ENCODE results near the gene SERAC1. TPM values are rescaled to one million over a fixed set of nuclear protein-coding genes. Genes with fewer than 3 reads are reported as not detected.

The SERAC1 gene
- total RNA-seq, 1 donor = 2.1 TPM

DNA sequence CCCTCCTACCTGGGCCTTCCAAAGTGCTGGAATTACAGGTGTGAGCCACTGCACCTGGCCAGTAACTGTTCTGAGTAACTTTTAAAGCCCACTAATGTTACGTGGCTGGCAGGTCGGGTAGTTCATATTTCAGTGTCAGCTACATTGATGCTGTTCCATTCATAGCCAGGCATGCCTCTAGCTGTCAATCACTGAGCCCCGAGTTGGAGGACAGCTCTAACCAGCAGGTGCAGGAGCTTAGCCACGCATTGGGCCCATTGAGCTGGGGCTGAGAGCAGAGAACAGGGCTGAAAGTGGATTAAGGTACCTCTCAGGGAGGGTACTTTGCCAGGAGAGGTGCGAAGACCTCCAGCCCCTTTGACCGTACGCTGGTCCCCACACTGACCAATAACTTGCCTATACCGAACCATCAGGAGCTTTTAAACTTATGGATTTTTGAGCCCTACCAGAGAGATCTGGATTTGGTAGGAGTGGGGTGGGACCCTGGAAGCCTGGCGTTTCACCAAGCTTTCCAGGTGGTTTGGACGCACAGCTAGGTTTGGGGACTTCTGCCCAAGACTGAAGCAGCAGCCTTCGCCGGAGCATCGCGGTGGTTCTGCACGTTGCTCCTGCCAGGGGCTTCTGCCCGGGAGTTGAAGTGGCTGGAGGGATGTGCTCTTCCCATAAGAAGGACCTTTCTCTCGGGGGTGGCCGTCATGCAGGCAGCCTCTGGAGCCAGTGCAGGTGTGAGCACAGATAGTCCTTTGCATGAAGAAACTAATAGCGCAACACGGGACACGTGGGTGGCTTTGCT, 82.6 kb downstream of the SERAC1 start:
- no peaks in the 10 kb centered on the region for H3K27me3 ChIP-seq (ENCODE audit: insufficient read depth, low read length)
- peaks cover 45% of the 10 kb centered on the region for H3K4me1 ChIP-seq (ENCODE audit: insufficient read depth, low read length)
- no peaks in the 10 kb centered on the region for H3K9me3 ChIP-seq (ENCODE audit: low read depth, low read length)
- H3K4me3 ChIP-seq (ENCODE audit: low read length) = no peak overlapping the region

DNA sequence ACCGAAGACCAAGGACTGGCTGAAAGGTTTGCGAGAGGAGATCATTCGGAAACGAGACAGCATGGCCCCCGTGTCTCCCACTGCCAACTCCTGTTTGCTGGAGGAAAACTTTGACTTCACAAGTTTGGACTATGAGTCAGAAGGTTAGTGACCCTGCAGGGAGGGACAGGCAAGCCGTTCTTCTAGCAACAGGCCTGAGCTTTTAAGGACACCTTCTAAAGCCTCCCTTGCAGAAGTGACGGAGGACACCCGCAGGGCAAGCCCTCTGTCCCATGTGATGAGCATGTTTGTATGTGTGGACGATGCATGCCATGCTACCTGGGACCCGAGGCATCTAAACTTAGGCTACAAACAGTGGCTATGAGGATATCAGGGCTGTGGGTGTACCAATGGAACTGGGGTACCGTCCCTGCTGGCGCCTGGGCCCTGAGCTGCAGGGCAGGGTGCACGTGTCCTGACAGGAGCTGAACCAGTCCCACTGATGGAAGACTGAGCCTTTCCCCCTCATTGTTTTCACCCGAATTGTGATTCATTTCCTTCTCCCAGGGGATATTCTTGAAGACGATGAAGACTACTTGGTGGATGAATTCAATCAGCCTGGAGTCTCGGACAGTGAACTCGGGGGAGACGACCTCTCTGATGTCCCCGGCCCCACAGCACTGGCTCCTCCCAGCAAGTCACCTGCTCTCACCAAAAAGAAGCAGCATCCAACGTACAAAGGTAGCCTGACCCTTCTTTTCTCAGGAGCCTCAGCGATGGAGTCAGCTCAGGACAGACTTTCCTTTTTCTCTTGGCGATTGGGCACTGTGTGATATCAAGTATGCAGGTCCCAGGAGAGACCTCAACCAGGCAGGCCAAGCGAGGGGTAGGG, 84.4 kb downstream of the SERAC1 start:
- H3K4me1 ChIP-seq (ENCODE audit: insufficient read depth, low read length) = peaks cover 53% of the 10 kb centered on the region
- H3K4me3 ChIP-seq (ENCODE audit: low read length) = no peak overlapping the region
- H3K9me3 ChIP-seq (ENCODE audit: low read depth, low read length) = no peaks in the 10 kb centered on the region
- H3K27me3 ChIP-seq (ENCODE audit: insufficient read depth, low read length) = no peaks in the 10 kb centered on the region

DNA sequence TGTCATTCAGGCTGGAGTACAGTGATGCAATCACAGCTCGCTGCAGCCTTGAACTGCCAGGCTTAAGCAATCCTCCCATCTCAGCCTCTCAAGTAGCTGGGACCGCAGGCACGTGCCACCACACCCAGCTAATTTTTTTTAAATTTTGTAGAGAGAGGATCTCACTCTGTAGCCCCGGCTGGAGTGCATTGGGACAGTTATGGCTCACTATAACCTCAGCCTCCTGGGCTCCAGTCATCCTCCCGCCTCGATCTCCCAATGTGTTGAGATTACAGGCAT, 86.5 kb downstream of the SERAC1 start:
- Histone ChIP-seq H3K27me3 (ENCODE audit: insufficient read depth, low read length) (no peaks in the 10 kb centered on the region), H3K9me3 (ENCODE audit: low read depth, low read length) (no peaks in the 10 kb centered on the region), H3K4me1 (ENCODE audit: insufficient read depth, low read length) (peaks cover 44% of the 10 kb centered on the region), H3K4me3 (ENCODE audit: low read length) (no peak overlapping the region)

DNA sequence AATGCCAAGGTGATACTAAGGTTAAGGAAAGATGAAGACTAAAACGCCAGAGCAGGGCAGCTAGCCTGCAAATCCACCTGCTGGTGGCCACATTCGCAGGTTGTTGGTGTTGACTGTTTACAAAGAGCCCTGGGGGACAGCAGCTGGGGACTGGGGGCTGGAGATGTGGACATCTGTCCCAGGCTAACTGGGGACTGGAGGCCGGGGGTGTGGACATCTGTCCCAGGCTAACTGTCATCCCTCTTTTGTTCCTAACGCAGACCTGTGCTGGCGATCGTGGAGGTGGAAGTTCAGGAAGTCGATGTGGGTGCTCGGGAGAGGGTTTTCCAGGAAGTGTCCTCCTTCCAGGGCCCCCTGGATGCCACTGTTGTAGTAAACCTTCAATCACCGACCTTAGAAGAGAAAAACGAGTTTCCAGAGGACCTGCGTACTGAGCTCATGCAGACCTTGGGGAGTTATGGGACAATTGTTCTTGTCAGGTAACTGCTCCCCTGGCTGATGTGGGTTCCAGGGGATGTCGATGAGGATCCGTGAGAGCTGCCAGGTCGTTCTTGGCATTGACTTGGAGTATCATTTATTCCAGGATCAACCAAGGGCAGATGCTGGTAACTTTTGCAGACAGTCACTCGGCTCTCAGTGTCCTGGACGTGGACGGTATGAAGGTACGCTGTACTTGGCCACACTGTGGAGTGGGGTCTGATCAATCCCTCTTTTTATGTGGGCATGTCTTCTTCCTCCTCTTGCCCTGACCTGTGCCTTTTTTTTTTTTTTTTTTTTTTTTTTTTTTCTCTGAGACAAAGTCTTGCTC, 87.0 kb downstream of the SERAC1 start:
- Histone ChIP-seq H3K9me3 (ENCODE audit: low read depth, low read length) (no peaks in the 10 kb centered on the region), H3K27me3 (ENCODE audit: insufficient read depth, low read length) (no peaks in the 10 kb centered on the region), H3K4me1 (ENCODE audit: insufficient read depth, low read length) (peaks cover 39% of the 10 kb centered on the region), H3K4me3 (ENCODE audit: low read length) (no peak overlapping the region)

DNA sequence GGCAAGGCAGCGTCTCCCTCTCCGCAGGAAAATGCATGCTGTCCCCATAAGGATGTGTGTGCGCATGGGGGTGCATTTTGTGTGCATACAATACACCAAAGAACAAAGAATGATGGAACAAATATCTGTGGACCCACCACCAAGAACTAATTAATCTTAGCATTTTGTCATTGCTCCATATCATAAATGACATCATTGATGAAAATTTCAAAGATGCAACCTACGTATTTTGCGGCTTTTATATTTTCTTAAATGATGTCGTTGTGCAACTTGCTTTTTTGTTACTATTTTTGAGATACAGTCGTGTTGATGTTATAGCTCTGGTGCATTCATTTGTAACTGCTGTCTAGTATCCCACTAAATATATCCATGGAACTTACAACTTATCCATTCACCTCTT, 89.7 kb downstream of the SERAC1 start:
- Histone ChIP-seq H3K4me3 (ENCODE audit: low read length) (no peak overlapping the region), H3K27me3 (ENCODE audit: insufficient read depth, low read length) (no peaks in the 10 kb centered on the region), H3K4me1 (ENCODE audit: insufficient read depth, low read length) (peaks cover 28% of the 10 kb centered on the region), H3K9me3 (ENCODE audit: low read depth, low read length) (no peaks in the 10 kb centered on the region)

DNA sequence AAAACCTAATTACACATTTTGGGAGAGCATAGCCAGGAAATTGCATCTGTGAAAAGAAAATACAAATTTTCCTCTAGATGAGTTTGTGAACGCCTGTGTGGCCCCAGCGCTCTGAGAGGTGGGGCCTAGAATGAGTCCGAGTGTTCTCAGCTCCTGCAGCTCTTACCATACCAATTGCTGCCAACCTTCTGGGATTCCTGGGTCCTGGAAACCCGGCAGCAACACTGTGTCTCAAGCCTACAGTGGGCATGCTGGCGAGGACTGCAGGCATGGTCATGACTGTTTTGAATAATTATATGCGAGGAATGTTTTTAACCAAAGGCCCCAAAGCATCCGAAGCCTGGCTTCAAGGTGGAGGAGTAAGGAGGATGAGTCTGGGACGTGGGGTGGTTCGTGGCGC, 90.4 kb downstream of the SERAC1 start:
- H3K27me3 ChIP-seq (ENCODE audit: insufficient read depth, low read length) = no peaks in the 10 kb centered on the region
- no peaks in the 10 kb centered on the region for H3K9me3 ChIP-seq (ENCODE audit: low read depth, low read length)
- H3K4me3 ChIP-seq (ENCODE audit: low read length) = no peak overlapping the region
- peaks cover 24% of the 10 kb centered on the region for H3K4me1 ChIP-seq (ENCODE audit: insufficient read depth, low read length)

DNA sequence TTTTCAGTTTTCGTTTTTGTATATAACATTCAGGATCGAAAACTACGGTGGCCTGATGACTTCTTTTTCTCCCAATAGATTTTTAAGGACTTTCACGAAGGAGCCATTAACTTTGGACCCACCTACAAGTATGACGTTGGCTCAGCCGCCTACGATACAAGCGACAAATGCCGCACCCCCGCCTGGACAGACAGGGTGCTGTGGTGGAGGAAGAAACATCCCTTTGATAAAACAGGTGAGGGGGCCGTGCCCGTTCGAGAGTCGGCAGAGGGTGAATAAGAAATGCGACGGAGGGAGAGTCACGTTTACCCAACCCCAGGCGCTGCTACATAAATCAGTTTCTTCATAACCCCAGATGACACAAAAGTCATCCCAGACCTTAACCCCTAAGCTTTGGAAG, 91.5 kb downstream of the SERAC1 start:
- H3K4me3 ChIP-seq (ENCODE audit: low read length) = no peak overlapping the region
- no peaks in the 10 kb centered on the region for H3K9me3 ChIP-seq (ENCODE audit: low read depth, low read length)
- no peaks in the 10 kb centered on the region for H3K27me3 ChIP-seq (ENCODE audit: insufficient read depth, low read length)
- H3K4me1 ChIP-seq (ENCODE audit: insufficient read depth, low read length) = peaks cover 27% of the 10 kb centered on the region

DNA sequence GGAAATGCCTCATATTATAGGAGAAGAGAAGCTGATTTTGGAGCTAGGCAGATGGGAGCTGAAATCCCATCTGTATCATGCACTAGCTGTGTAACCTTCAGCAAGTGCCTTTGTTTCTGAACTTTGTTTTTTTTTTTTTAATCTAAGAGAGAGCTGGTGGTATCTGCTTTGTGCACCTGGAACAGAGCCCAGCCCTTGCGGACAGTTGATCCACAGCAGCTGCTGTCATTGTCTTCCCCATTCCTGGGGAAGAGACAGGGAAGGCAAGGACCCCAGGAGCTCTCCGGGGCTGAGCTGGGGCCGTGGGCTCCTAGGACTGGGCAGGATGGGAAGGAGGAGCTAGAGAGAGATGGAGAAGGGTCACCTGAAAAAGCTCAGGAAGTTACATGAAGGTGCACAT, 94.3 kb downstream of the SERAC1 start:
- H3K4me3 ChIP-seq (ENCODE audit: low read length) = no peak overlapping the region
- H3K9me3 ChIP-seq (ENCODE audit: low read depth, low read length) = no peaks in the 10 kb centered on the region
- H3K4me1 ChIP-seq (ENCODE audit: insufficient read depth, low read length) = peaks cover 13% of the 10 kb centered on the region

DNA sequence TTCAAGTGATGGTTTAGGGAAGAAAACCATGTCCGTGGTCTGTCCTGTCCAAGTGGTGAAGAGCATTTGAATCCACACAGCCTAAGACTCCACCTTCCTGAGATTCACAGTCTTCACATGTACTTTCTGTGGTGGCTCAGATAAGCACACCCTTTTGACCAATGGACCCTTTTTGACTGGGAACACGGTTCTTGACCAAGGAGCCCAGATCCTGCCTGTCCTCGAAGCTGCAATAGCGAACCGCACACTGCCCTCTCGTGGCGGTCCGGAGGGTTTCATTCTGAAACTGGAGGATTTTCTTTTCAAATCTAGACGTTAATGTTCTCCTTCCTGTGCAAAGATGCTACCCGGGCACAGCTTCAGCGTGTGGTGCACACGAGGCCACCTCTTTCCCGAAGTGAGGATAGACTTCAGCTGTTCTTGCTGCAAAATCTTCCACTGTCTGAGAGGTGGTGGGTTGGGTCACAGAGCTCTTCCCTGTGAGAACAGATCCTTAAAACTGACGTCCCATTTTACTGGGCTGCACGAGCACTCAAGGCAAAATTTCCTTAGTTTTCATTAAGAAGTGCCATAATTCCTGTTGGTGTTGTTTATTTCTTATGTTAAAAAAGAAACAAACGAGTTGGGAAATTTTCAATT, 95.9 kb downstream of the SERAC1 start:
- no peaks in the 10 kb centered on the region for H3K27me3 ChIP-seq (ENCODE audit: insufficient read depth, low read length)
- peaks cover 15% of the 10 kb centered on the region for H3K4me1 ChIP-seq (ENCODE audit: insufficient read depth, low read length)
- H3K9me3 ChIP-seq (ENCODE audit: low read depth, low read length) = no peaks in the 10 kb centered on the region
- H3K4me3 ChIP-seq (ENCODE audit: low read length) = no peak overlapping the region

More for the DNA sequence above, 94.3 kb downstream of the SERAC1 start:
- no peaks in the 10 kb centered on the region for H3K27me3 ChIP-seq (ENCODE audit: insufficient read depth, low read length)

DNA sequence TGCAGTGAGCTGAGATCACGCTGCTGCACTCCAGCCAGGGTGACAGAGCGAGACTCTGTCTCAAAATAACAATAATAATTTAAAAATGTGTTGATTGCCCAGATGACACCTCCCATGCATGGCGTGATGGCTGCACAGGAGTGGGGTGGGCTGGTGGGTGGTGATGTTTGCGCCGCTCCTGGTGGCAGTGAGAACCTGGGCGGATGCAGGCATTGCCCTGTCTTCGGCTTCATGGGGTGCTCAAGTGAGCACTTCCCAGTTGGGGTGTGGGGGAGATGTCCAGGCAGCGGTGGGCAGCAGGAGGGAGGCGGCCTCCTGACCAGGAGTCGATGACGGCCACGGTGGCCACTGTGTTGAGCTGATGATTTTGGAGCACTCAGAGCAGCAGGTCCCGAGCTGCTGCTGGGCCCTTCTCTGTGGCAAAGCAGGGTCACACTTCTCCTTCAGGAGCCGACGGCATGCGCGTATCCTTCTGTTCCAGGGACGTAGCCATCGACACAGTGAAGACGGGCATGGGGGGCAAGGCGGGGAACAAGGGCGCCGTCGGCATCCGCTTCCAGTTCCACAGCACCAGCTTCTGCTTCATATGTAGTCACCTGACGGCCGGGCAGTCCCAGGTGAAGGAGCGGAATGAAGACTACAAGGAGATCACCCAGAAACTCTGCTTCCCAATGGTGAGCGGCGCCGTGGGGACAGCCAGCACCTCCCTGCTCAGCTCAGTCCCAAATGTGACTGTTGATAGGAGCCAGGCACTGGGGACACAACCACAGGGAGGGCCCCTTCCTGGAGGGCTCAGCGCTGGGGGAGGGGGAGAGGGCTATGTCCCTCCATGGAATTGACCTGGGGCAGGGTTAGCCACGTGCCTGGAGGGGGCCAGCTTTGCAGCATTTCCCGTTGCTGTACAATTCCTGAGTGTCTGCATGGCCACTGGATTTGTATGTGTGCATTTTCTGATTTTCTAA, 96.7 kb downstream of the SERAC1 start:
- H3K9me3 ChIP-seq (ENCODE audit: low read depth, low read length) = no peaks in the 10 kb centered on the region
- H3K4me3 ChIP-seq (ENCODE audit: low read length) = no peak overlapping the region
- H3K4me1 ChIP-seq (ENCODE audit: insufficient read depth, low read length) = peaks cover 15% of the 10 kb centered on the region
- no peaks in the 10 kb centered on the region for H3K27me3 ChIP-seq (ENCODE audit: insufficient read depth, low read length)

DNA sequence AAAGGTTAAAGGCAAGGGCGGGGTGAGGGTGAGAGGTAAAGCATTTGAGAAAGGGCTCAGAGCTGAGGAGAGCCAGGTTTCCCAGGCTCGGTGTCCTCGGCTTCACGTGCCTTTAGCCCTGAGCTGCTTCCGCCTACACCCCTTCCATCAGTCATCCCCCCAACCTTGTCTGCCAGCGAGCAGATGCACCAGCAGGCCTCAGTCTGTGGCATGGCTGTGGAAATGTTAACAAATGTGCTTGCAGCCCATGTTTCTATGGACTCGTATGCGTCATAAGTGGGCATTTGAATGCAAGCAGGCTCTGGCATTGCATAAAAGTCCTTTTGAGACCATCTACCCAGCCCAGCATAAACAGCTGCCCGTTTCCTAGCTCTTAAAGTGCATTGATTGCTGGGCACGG, 97.5 kb downstream of the SERAC1 start:
- Histone ChIP-seq H3K27me3 (ENCODE audit: insufficient read depth, low read length) (no peaks in the 10 kb centered on the region), H3K4me3 (ENCODE audit: low read length) (no peak overlapping the region), H3K9me3 (ENCODE audit: low read depth, low read length) (no peaks in the 10 kb centered on the region), H3K4me1 (ENCODE audit: insufficient read depth, low read length) (peaks cover 15% of the 10 kb centered on the region)

DNA sequence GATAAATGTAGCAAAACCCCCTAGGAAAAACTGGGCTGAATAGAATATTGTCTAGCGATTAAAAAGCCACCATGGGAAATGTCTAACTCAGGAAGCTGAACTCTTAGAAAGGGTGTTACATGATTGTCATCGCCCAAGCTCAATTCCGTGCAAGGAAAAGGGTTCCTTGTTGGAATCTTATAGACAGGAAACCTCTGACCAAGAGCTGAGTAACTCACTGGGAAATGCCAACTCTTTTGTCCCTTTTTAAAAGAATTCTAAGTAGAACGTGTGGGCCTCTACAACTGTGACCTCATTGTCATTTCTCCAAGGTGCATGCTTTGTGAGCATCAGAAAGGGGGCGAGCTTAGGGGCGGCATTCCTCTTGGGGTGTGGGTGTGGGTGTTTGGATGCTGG, 98.3 kb downstream of the SERAC1 start:
- no peaks in the 10 kb centered on the region for H3K27me3 ChIP-seq (ENCODE audit: insufficient read depth, low read length)
- H3K4me3 ChIP-seq (ENCODE audit: low read length) = no peak overlapping the region
- H3K9me3 ChIP-seq (ENCODE audit: low read depth, low read length) = no peaks in the 10 kb centered on the region
- H3K4me1 ChIP-seq (ENCODE audit: insufficient read depth, low read length) = peaks cover 15% of the 10 kb centered on the region

DNA sequence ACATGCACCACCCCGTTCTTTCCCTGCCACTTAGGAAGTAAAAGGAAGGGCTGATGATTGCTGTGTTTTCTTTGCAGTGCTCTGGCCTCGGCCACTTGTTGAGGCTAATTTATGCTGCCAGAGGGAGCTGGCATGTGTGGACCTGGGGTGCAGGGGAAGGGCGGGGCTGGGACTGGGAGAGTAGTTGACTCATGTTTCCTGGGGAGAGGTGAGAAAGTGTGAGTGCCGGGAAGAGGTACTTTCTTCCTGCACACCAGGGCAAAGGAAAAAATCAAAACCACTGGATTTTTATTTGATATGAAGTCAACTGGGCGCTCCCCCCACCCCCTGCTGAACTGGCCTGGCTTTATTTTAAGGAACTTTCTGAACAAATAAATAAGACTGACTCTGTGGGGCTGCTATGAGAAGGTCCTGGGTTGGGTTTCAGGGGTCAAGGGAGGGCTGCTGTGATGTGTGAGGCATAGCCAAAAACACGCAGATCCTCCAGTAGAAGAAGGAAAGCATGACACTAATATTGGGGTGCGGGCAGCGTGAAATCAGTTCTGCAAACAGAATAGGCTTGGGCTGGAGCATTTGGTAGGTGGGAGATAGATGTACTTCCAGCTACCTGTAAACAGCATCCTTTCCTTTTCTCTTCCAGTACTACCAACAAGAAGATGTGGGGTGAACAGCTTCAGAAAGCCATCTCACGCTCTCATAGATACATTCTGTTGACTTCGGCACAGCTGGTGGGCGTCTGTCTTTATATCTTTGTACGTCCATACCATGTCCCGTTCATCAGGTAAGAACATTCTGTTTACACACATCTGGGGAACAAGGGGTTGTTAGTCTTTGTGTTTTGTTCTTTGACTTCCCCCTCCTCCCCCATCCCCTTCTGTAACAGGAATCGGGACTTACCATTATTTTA, 98.9 kb downstream of the SERAC1 start:
- no peaks in the 10 kb centered on the region for H3K27me3 ChIP-seq (ENCODE audit: insufficient read depth, low read length)
- H3K4me1 ChIP-seq (ENCODE audit: insufficient read depth, low read length) = peaks cover 15% of the 10 kb centered on the region

More for the DNA sequence above, 98.9 kb downstream of the SERAC1 start:
- no peak overlapping the region for H3K4me3 ChIP-seq (ENCODE audit: low read length)
- H3K9me3 ChIP-seq (ENCODE audit: low read depth, low read length) = no peaks in the 10 kb centered on the region

All from mononuclear cell (primary cell).